WTC11 (cell line): ENCODE data around the gene POLR3A.

ENCODE experiments used
- CREB1 ChIP-seq: sonication (generic); formaldehyde crosslinking; IDR thresholded peaks from 2 replicates; pipeline ENCODE4 v1.8.0; 2023; ENCODE audit warnings: mild to moderate bottlenecking, missing genetic modification reagents
- FOXK1 ChIP-seq: sonication (generic); formaldehyde crosslinking; IDR thresholded peaks from 2 replicates; pipeline ENCODE4 v1.8.0; 2022; ENCODE audit warnings: mild to moderate bottlenecking, moderate library complexity, missing genetic modification reagents
- MYBL2 ChIP-seq: sonication (generic); formaldehyde crosslinking; IDR thresholded peaks from 2 replicates; pipeline ENCODE4 v1.8.1; 2023; ENCODE audit warnings: mild to moderate bottlenecking, moderate library complexity, missing genetic modification reagents
- TF ChIP-seq, protein P1 (sequence below): fragments of 200-600 bp; IDR thresholded peaks from 2 replicates; pipeline ENCODE4 v1.8.0; 2022; ENCODE audit warnings: antibody characterized with exemption

DNA sequence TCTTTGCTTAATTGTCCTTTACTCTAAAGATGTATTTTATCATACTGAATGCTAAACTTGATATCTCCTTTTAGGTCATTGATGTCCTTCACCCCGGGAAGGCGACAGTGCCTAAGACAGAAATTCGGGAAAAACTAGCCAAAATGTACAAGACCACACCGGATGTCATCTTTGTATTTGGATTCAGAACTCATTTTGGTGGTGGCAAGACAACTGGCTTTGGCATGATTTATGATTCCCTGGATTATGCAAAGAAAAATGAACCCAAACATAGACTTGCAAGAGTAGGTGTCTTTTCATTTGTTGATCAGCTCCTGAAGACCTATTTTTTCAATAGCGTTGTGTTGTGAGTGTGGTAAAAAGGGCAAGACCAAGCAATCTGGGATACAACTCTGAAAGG is 6.1 kb upstream of the POLR3A start:
- TF ChIP-seq MYBL2 (CRISPR knock-in tag) = no peak
- TF ChIP-seq CREB1 (CRISPR knock-in tag) = no peak
- TF ChIP-seq, protein P1, sequence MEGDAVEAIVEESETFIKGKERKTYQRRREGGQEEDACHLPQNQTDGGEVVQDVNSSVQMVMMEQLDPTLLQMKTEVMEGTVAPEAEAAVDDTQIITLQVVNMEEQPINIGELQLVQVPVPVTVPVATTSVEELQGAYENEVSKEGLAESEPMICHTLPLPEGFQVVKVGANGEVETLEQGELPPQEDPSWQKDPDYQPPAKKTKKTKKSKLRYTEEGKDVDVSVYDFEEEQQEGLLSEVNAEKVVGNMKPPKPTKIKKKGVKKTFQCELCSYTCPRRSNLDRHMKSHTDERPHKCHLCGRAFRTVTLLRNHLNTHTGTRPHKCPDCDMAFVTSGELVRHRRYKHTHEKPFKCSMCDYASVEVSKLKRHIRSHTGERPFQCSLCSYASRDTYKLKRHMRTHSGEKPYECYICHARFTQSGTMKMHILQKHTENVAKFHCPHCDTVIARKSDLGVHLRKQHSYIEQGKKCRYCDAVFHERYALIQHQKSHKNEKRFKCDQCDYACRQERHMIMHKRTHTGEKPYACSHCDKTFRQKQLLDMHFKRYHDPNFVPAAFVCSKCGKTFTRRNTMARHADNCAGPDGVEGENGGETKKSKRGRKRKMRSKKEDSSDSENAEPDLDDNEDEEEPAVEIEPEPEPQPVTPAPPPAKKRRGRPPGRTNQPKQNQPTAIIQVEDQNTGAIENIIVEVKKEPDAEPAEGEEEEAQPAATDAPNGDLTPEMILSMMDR = no peak
- TF ChIP-seq FOXK1 = no peak
